Astrocyte (in vitro differentiated cells and primary cell): ENCODE measurements around the gene DGCR2. TPM values are rescaled to one million over a fixed set of nuclear protein-coding genes. Genes with fewer than 3 reads are reported as not detected.

Source experiments
- DNase-seq: peaks from one replicate; pipeline ENCODE4 v3.0.0-alpha.2; 2010; ENCODE audit warnings: low read depth
- FAIRE-seq: peaks from 2 replicates; lab custom pipeline; 2011; peaks lifted over from hg19 to GRCh38; lab: Jason Lieb, UNC
- H2AFZ ChIP-seq: 2 replicates; pipeline ENCODE4 v1.6.0; 2012; ENCODE audit warnings: low read depth, low read length, inconsistent platforms
- H3K27ac ChIP-seq: 2 replicates; pipeline ENCODE4 v1.5.1; 2011; ENCODE audit warnings: low read depth, low read length, inconsistent platforms
- H3K27me3 ChIP-seq: 2 replicates; pipeline ENCODE4 v1.6.0; 2011; ENCODE audit warnings: low read length, inconsistent platforms; ENCODE audit not compliant: insufficient read depth
- H3K36me3 ChIP-seq: 2 replicates; pipeline ENCODE4 v1.5.1; 2011; ENCODE audit warnings: low read length, inconsistent platforms; ENCODE audit not compliant: insufficient read depth
- H3K4me1 ChIP-seq: 2 replicates; pipeline ENCODE4 v1.5.1; 2011; ENCODE audit warnings: low read length, inconsistent platforms; ENCODE audit not compliant: insufficient read depth
- H3K4me2 ChIP-seq: 2 replicates; pipeline ENCODE4 v1.6.0; 2012; ENCODE audit warnings: low read length, inconsistent platforms
- H3K4me3 ChIP-seq: 2 replicates; pipeline ENCODE4 v1.5.1; 2011; ENCODE audit warnings: low read depth, mild to moderate bottlenecking, low read length, inconsistent platforms; ENCODE audit not compliant: insufficient read depth
- H3K79me2 ChIP-seq: 2 replicates; pipeline ENCODE4 v1.6.0; 2012; ENCODE audit warnings: mild to moderate bottlenecking, low read length, inconsistent platforms; ENCODE audit not compliant: insufficient read depth
- H3K9ac ChIP-seq: 2 replicates; pipeline ENCODE4 v1.6.0; 2012; ENCODE audit warnings: mild to moderate bottlenecking, low read length, inconsistent platforms
- H3K9me3 ChIP-seq: 2 replicates; pipeline ENCODE4 v1.5.1; 2012; ENCODE audit warnings: low read depth, mild to moderate bottlenecking, low read length, inconsistent platforms; ENCODE audit not compliant: insufficient read depth
- H4K20me1 ChIP-seq: 2 replicates; pipeline ENCODE4 v1.6.0; 2012; ENCODE audit warnings: low read length, inconsistent platforms; ENCODE audit not compliant: insufficient read depth
- H3K27ac Mint-ChIP-seq: one replicate; pipeline ENCODE4 v1.8.0; 2021; ENCODE audit warnings: mild to moderate bottlenecking, mixed read lengths; ENCODE audit not compliant: unreplicated experiment
- H3K27me3 Mint-ChIP-seq: one replicate; pipeline ENCODE4 v1.8.0; 2021; ENCODE audit warnings: low read depth, mixed read lengths; ENCODE audit not compliant: unreplicated experiment
- H3K36me3 Mint-ChIP-seq: one replicate; pipeline ENCODE4 v1.8.0; 2021; ENCODE audit warnings: low read depth, mixed read lengths; ENCODE audit not compliant: unreplicated experiment
- H3K4me1 Mint-ChIP-seq: one replicate; pipeline ENCODE4 v1.8.0; 2021; ENCODE audit warnings: low read depth, mixed read lengths; ENCODE audit not compliant: unreplicated experiment
- H3K4me3 Mint-ChIP-seq: one replicate; pipeline ENCODE4 v1.8.0; 2021; ENCODE audit warnings: mild to moderate bottlenecking, moderate library complexity, mixed read lengths; ENCODE audit not compliant: unreplicated experiment
- H3K9me3 Mint-ChIP-seq: one replicate; pipeline ENCODE4 v1.8.0; 2021; ENCODE audit warnings: mild to moderate bottlenecking, mixed read lengths; ENCODE audit not compliant: unreplicated experiment
- CTCF ChIP-seq: IDR thresholded peaks from 2 replicates; pipeline ENCODE4 v1.5.1; 2011; ENCODE audit warnings: low read depth, mild to moderate bottlenecking, inconsistent platforms, low read length, moderate library complexity; ENCODE audit not compliant: insufficient read depth
- EZH2 ChIP-seq: IDR thresholded peaks from 2 replicates; pipeline ENCODE4 v1.6.1; 2012; ENCODE audit warnings: mild to moderate bottlenecking, low read length, inconsistent platforms; ENCODE audit not compliant: insufficient read depth
- total RNA-seq: library from RNA; stranded (reverse); gene quantifications from 2 replicates; pipeline ENCODE4 v1.2.1, GENCODE V29; 2021

The DGCR2 gene
- total RNA-seq, 1 donor from 2014 or later = 49.4 TPM

- no peaks in the 10 kb centered on the region for H3K79me2 ChIP-seq
- H3K9ac ChIP-seq = no peak overlapping the region
- TF ChIP-seq EZH2 = no peak
- no peak for TF ChIP-seq CTCF
- Mint-ChIP-seq H3K9me3 (no peaks in the 10 kb centered on the region), H3K27ac (no peak overlapping the region), H3K27me3 (no peaks in the 10 kb centered on the region), H3K4me3 (no peak overlapping the region), H3K36me3 (peaks cover 26% of the 10 kb centered on the region), H3K4me1 (peaks cover 11% of the 10 kb centered on the region)
- no peak overlapping the region for H3K4me2 ChIP-seq
- no peak overlapping the region for H3K27ac ChIP-seq
- peaks cover 81% of the 10 kb centered on the region for H4K20me1 ChIP-seq
- no peak for DNase-seq
- no peak overlapping the region for H3K4me3 ChIP-seq
- H3K36me3 ChIP-seq = peaks cover 2% of the 10 kb centered on the region
- no peak for FAIRE-seq
- peaks cover 17% of the 10 kb centered on the region for H3K4me1 ChIP-seq
- H2AFZ ChIP-seq = no peak overlapping the region
- H3K27me3 ChIP-seq = no peaks in the 10 kb centered on the region
- no peaks in the 10 kb centered on the region for H3K9me3 ChIP-seq
Observed at GRCh38 chr22:19062139-19062942, 59.9 kb downstream of the DGCR2 start.

DNA sequence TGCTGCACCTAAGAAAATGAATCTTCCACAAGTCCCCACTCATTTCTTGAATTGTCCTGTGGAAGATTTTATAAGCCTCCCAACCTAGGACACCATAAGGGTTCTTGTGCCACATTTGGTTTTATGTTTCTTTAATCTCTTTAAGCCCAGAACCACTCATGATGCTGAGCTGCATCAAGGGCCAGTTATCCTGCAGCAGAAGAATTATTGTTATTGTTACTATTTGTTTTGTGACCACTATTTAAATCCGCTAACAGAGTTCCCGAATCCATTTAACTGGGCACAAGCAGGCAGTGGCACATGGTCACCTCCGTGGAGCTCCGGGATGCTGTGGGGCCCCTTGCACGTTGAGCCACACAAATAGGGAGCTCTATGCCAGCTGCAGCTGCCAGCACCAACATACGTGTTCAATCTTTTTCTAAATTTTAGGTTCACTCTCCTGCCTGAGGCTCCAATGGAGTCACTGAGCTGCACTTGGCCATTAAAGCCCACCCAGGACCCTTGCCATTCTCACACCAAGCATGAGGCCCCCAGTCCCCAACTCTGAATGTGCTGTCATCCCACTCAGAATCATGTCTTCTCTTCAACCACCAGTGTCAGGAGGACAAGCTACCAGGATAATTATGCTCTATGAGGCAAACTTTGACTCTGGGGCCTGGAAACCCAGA is 60.6 kb downstream of the DGCR2 start:
- TF ChIP-seq EZH2 = no peak
- no peak for TF ChIP-seq CTCF
- Mint-ChIP-seq H3K4me3 (no peak overlapping the region), H3K4me1 (peaks cover 9% of the 10 kb centered on the region), H3K9me3 (no peaks in the 10 kb centered on the region), H3K27ac (no peak overlapping the region), H3K27me3 (no peaks in the 10 kb centered on the region), H3K36me3 (peaks cover 28% of the 10 kb centered on the region)
- Histone ChIP-seq H3K79me2 (no peaks in the 10 kb centered on the region), H3K4me3 (no peak overlapping the region), H2AFZ (no peak overlapping the region), H3K27ac (no peak overlapping the region), H3K9ac (no peak overlapping the region), H3K9me3 (no peaks in the 10 kb centered on the region), H3K4me2 (no peak overlapping the region), H3K4me1 (peaks cover 12% of the 10 kb centered on the region), H3K27me3 (no peaks in the 10 kb centered on the region), H4K20me1 (peaks cover 83% of the 10 kb centered on the region), H3K36me3 (peaks cover 2% of the 10 kb centered on the region)
- DNase-seq = no peak
- no peak for FAIRE-seq
